NCI-H146 (cell line): ENCODE data around the gene AMPD1.
A peak's percentile ranks its signal among the peaks of the same experiment; 100 is the strongest.

Experiments
- DNase-seq: peaks from one replicate; lab custom pipeline; 2025; lab: John Stamatoyannopoulos, UW

The AMPD1 gene

DNA sequence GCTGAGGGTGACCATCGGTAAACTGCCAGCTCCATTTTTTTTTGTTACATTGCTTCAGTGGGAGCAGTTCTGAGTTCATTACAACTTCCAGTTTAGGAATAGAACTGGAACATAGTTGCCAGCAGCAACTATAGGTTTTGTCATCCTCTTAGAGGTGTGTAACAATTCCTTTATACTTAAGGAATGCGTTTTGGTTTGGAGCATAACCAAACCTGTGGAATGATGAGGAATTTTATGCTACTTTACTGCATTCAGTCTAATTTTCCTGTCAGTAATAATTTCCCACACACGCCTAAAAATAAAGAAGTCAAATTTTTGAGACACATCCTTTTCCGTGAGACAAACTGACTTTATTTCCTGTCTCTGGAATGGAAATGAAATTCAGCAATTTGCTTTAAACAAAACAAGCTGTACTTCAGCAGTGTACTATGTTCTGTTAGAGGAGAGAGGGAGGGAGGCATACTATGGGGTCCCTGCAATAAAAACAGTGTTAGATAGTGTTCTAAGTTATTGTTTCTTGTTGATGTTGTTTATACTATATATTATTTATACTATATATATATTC, 4.8 kb upstream of the AMPD1 start:
- no peak for DNase-seq

DNA sequence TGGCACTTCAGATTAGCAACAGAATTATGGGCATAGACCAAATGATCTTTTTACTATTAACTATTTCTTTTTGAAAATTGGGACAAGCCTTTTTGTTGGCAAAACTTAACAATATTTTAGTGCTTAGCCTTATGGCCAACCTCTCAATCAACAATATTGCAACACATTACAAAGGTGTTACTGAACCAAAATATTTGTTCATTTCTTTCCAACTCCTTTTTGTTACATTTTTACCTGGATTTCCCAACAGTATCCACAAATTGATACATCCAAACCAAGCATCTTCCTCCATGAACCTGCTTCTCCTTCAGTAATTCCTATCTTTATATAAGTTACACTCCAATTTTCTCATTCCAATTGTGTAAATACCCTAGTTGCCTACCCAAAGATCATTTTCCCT, 1.5 kb upstream of the AMPD1 start:
- no peak for DNase-seq

DNA sequence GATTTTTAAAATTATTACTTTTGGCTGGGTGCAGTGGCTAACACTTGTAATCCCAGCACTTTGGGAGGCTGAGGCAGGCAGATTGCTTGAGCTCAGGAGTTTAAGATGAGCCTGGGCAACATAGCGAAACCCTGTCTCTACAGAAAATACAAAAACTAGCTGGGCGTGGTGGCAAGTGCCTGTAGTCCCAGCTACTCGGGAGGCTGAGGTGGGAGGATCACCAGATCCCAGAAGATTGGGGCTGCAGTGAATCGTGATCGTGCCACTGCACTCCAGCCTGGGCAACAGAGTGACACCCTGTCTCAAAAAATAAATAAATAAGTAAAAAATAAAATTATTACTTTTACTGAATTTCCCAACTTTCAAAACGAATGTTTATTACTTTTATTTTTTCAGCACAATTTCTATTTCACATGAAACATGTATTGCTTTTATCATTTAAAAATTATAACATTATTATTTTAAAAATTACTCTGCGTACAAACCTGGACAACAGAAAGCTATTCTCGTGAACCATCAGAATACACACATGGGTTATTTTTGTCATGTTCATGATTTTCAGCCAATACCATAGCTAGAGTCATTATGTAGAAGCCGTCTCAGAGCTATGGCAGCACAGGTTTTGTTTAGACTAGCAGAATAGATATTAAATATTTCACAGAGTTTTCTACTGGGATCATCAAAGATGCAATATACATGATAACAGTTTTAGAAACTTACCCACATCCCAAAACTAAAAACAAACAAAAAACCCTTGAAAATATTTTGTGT, 621 bp downstream of the AMPD1 start:
- DNase-seq: no peak

DNA sequence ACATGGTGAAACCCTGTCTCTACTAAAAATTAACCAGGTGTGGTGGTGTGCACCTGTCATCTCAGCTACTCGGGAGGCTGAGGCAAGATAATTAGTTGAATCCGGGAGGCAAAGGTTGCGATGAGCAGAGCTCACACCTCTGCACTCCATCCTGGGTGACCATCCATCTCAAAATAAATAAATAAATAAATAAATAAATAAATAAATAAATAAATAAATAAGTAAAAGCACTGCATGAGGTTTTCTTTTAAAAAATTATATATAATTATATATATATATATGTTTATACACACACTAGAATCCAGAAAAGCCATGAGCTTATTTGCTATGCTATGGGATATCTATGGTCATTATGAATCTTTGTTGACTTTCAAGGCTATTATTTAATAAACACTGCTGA, 2.4 kb downstream of the AMPD1 start:
- no peak for DNase-seq

DNA sequence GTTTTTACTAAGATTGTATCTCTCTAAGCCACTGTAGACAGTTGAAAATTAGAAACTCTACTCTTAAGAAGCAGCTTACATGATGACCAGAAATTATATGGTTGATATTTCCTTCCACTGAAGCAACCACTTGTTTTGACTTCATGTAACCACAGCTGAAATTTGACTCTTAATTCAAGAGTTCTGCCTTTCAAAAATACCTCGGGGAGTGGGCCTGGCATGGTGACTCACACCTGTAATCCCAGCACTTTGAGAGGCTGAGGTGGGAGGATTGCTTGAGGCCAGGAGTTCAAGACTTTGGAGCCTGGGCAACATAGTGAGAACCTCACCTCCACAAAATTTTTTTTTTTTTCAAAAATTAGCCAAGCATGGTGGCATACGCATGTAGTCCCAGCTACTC, 4.3 kb downstream of the AMPD1 start:
- DNase-seq: no peak

DNA sequence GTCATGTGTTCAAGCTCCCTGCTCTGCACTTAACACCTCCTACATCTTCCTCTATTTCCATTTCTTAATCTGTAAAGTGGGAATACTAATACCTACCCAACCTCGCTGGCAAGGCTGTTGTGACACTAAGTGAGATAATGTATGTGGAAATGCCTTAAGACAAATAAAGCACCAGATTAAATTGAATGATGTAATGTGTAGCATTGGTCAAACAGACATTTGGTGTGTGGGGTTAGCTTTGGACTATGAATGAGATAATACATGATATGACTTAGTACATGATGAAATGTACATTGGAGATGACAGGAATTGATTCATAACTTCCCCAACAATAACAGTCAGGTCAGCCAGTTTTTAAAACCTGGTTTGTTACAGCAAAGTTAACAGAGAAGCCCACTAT, 5.2 kb downstream of the AMPD1 start:
- DNase-seq: no peak

DNA sequence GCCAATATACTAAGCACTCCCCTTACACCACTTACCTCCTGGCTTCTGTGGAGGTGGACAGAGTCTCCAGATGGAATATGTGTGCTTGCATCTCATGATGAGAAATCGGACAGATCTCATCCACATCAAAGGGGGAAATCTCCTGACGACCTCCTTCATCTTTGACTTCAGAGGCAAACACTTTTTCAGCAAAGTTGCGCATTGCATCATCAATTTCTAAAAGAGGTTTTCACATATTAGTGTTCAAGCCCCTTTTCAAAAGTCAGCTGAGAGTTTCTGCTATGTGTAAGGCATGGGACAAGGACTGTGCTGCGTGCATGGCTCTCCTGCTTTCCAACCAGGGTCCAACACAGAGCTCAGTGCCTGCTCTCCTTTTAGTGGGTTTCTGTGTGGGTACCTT, 6.8 kb downstream of the AMPD1 start:
- no peak for DNase-seq

DNA sequence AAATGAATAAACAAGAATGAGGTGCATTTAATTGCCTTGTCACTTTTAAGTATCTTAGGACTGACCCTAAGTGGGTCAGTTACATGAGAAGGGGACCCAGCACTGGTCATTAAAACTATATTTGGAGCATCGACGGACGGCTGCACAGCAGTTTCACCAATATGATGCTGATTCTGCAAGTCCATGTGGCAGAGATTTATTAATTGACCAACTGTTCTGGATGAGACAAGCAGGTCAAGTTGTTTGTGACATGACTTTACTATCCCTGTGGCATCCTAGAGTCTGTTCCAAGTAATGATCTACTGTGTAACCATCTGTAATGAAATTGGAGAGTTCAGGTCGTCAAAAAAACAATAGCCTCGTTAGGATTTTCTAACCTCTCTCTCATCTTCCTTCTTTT, 9.5 kb downstream of the AMPD1 start:
- no peak for DNase-seq

DNA sequence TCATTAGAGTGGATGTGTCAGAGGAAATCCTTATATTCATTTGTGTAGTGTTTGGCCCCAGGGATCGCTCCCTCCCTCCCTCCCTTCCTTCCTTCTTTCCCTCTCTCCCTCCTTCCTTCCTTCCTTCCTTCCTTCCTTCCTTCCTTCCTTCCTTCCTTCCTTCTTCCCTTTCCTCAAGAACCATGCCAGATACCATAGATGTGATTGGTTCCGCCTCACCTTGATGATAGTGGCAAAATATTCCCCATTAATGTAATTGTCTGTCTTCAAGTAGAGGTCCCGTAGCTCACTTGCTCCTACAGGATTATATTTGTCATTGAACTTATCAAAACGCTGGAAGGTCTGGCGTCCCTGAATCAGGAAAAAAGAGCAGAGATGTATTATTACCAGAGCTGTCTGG, 17.7 kb downstream of the AMPD1 start:
- no peak for DNase-seq

DNA sequence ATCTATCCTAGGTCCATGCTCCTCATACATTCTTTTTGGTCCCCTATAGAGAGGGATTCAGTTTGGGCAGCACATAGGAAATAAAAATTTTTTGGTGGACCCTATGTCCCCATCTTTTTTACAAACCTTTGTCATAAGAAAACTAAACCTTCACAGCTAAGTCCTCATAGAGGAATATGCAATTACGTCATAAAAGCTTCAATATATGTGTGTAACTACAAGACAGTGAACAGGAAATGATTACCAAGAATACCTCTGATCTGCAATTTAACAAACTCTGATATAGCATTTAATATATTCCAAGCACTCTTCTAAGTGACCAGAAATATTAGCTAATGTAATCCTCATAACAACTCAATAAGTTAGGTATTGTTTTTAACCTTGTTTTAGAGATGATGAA, 19.2 kb downstream of the AMPD1 start:
- DNase-seq: no peak

DNA sequence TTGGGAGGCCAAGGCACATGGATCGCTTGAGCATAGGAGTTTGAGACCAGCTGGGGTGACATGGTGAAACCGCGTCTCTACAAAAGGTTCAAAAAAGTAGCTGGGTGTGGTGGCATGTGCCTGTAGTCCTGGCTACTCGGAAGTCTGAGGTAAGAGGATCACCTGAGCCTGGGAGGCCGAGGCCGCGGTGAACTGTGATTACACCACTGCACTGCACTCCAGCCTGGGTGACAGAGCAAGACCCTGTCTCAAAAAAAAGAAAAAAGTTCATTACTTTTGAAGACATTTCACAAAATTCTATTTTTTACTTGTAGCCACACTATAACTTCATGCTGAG, 23.4 kb downstream of the AMPD1 start:
- no peak for DNase-seq

DNA sequence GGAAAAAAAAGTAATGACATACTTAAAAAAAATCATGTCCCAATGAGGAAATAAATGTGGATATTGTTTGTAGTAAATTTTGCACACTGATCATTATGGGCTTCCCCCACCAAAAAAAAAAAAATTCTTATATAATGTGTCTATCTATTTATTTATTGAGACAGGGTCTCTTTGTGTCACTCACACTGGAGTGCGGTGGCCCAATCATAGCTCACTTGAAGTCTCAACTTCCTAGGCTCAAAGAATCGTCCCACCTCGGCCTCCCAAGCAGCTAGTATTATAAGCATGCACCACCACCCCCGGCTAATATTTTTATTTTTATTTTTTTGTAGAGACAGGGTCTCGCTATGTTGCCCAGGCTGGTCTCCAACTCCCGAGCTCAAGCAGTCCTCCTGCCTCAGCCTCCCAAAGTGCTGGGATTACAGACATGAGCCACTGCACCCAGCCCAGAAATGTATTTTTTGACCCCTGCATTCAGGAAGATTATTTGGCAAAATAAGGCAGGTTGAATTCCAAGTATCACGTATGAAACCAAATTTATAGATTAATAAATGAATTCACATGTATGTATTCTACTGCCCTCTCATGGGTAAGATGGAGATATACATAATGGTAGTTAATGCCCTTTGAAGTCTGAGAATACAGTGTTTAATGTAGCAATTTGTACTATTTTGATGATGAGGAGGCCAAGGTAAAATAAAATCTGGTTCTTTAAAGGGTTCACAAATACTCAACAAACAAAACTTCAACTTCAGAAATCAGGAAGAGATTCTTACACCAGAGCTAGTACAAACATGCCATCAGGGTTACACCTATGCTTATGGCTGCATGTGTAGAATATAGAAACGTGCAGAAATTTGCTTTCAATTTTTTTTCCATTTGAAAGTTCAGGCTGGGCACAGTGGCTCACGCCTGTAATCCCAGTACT, 24.1 kb downstream of the AMPD1 start:
- no peak for DNase-seq

DNA sequence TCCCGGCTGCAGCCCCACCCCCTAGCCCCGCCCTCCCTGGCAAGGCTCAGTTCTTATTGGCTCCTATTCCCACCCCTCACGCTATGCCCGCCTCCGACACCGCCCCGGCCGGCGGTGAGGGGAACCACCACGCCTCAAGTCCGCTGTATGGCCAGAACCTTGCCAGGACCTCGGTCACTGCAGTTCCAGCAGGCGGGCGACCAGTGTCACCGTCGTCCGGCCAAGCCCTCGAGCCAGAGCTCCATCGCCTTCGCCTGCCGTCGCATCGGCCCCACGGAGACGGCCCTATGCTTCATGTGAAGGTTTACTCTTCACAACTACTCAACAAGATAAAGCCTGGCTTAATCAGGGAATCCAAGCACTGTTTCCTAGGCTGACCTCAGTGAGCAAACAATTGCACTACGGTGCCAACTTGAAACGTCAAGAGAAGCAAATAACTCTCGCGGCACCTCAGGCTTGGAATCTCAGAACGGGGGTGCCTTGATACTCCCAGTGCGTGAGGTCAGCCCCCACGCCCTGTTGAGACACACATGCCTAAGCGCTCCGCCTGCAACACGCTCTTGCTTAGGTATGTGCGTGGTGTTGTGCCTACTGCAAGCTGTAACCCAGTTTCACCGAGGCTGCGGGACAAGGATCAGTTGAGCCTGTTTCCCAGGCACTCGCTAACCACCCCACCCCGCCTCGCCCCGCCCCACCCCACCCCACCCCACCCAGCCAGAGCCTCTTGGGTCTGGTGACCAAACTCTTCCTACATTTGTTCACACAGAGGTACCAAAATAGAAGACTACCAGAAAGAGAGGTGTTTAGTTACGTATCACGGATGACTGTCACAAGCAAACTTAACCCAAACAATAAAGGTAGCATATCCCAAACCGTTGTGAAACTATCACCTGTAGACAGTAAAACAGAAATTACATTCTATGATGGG, 25.0 kb downstream of the AMPD1 start:
- peak; percentile 72 for DNase-seq

DNA sequence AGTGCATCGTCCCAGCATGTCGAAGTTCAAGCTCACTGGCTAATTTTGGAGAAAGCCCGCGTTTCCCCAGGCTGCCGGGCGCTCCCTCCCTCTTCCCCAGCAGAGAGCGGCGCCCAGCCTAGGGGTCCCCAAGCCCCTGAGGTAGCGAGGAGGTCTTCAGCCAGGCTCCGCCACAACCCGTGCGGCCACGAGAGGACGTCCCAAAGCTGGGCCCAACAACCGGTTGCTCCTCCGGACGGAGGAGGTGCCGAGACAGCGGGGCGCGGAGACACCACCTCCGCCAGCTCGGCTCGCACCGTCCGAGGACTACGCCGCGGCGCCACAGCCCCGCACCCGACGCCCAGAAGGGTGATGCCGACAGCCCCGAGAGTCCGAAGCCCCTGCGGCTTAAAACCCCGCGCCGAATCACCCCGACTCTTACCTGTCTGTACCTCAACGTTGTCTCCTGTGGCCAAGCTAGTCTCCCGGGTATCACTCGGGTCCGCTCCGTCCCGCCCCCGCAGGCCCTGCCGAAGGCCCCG, 25.7 kb downstream of the AMPD1 start, which contains the start of gene DENND2C:
TSS of gene DENND2C (minus strand) at position 488 of the 521 bp plus-strand sequence. CDS start 44,065 bp downstream, outside the sequence.
- no peak for DNase-seq

DNA sequence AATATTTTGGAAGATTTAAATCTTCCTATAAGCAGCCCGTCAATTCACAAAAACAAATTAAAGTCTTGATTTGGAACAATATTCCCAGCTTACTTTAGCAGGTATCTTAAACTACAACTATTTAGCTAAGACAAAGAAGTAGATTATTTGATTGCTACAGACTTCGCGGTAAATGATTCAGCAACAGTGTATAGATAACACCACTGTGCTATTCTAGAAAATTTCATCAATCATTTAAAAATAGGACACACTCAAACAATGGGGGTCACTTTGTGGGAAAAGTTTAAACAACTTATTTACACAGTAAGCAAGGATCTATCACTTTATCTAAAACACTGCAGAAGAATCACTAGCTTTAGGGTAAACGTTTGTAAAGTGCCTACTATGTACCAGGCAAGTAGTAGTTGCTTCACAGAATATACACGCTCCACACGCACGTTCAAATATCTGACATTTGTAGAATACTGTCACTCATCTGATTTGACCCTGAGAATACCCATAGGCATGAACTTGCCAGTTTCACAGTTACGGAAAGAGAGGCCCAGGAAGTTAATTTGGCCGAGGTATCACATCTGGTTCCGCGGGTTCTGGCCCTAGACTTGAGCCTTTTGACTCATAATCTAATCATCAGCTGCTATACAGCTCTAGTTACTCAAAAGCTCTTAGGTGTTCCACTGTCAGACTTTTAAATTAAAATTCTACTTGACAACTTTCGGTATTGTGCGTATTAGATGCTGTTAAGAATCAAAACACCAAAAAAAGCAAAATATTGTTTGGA, 26.4 kb downstream of the AMPD1 start:
- no peak for DNase-seq

DNA sequence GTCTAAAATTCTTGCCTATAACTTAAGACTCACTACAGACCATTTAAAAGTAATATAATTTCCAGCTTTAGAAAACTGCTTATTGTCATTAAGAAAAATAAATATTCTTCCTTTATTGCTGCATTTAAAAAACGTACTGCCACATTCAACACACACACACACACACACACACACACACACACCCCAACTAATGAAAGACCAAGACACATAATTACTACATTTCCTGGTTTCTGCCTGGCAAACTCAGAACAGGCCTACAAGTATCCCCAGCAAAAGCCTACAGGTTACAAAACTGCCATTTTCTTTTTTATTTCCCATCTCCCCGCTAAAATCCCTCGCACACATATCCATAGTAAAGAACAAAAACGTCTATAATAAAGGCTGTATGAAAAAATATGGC, 27.0 kb downstream of the AMPD1 start:
- DNase-seq: no peak

DNA sequence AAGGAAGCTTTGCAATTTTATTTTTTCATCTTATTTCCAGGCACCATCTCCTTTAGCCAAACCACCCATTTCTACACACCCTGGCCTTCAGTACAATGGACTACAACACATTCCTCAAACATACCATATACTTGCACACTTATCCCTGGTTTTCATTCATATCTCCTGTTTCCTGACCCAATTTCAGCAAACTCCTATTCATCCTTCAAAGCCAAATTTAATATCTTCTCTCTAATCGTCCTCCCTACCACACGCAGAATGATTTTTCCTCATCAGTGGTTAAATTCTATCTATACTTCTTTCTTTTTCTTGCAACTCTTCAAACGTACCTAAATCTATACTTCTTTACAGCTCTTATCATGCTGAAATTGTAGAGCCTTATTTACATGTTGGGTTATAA, 28.4 kb downstream of the AMPD1 start:
- DNase-seq: no peak

DNA sequence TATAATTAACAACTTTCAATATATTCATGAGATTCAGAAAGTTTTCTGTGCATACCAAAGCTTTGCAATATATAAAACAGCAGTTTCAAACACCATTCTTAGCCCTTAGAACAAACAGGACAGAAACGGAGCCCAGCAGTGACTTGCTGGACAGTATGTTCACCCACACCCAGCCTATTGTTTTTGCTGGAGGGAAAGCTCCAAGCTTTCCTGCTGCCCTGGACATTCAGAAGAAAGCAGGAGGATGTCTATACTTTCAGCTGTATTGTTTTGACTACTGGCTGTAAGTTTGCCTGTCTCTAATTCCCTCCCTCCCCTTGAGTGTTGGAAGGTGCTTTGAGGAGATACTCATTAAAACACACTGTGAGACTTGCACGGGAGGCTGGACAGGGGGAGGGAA, 35.1 kb downstream of the AMPD1 start:
- no peak for DNase-seq

DNA sequence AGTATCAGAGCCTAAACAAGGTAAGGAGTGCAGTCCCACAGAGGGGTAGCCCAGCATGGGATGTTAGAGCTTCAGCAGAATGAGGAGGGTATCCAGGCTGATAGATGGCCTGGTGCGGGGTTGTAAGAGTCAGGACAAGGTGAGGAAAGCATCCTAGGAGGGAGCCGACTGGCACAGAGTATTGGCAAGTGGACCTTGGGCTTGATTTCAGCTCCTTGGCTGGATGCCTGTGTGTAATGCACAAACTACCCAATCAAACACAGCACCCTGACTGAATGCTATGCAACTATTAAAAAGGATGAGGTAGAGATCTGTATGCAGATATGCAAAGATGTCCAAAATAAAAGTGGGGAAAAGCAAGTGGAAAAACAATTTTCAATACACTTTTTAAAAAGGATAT, 43.5 kb downstream of the AMPD1 start:
- DNase-seq: no peak

DNA sequence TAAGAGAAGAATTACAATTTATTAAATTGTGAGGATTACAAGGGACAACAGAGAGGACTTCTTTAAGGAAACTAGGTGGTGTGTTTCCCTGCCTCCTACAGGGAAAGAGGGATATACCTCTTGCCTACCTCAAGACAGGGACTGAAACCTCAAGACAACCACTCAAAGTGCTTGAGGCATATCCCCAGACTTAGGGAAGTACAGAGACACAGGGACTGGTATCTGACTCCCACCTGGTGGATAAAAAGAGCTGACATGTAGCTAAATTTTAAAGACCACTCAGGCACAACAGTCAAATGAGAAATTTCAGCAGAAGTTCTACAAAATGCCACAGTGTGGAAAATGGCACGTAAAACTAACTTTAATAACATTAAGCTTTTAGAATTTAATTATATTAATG, 46.8 kb downstream of the AMPD1 start:
- no peak for DNase-seq

DNA sequence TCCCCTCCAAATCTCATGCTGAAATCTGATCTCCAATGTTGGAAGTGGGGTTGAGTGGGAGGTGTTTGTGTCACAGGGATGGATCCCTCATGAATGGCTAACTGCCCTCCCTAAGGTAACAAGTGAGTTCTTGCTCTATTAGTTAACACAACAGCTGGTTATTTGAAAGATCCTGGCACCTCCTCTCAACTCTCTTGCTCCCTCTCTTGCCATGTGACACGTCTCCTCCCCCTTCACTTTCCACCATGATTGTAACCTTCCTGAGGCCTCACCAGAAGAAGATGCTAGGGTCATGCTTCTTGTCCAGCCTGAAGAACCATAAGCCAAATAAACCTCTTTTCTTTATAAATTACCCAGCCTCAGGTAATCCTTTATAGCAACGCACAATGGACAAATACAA, 54.0 kb downstream of the AMPD1 start:
- no peak for DNase-seq
